Ishikawa (cell line): ENCODE results near the gene TMEM11.

ENCODE experiments used
- CEBPB ChIP-seq: IDR thresholded peaks from 2 replicates; pipeline ENCODE4 v1.6.1; 2012
- CREB1 ChIP-seq: IDR thresholded peaks from 2 replicates; pipeline ENCODE4 v1.6.1; 2012; ENCODE audit warnings: low read depth
- EGR1 ChIP-seq: IDR thresholded peaks from 2 replicates; pipeline ENCODE4 v1.6.1; 2012
- EP300 ChIP-seq: IDR thresholded peaks from 2 replicates; pipeline ENCODE4 v1.6.1; 2012; ENCODE audit warnings: borderline replicate concordance
- FOXM1 ChIP-seq: IDR thresholded peaks from 2 replicates; pipeline ENCODE4 v1.6.1; 2012; ENCODE audit warnings: low read depth, borderline replicate concordance
- MAX ChIP-seq: IDR thresholded peaks from 2 replicates; pipeline ENCODE4 v1.6.1; 2012
- NFIC ChIP-seq: IDR thresholded peaks from 2 replicates; pipeline ENCODE4 v1.6.1; 2012
- RAD21 ChIP-seq: IDR thresholded peaks from 2 replicates; pipeline ENCODE4 v1.6.1; 2012; ENCODE audit warnings: low read depth
- REST ChIP-seq: IDR thresholded peaks from 2 replicates; pipeline ENCODE4 v1.6.1; 2012; ENCODE audit warnings: low read depth, mild to moderate bottlenecking
- TAF1 ChIP-seq: IDR thresholded peaks from 2 replicates; pipeline ENCODE4 v1.6.1; 2012; ENCODE audit warnings: low read depth, mild to moderate bottlenecking
- TCF12 ChIP-seq: IDR thresholded peaks from 2 replicates; pipeline ENCODE4 v1.6.1; 2012; ENCODE audit warnings: low read depth
- TEAD4 ChIP-seq: IDR thresholded peaks from 2 replicates; pipeline ENCODE4 v1.6.1; 2012
- USF1 ChIP-seq: IDR thresholded peaks from 2 replicates; pipeline ENCODE4 v1.6.1; 2012
- YY1 ChIP-seq: IDR thresholded peaks from 2 replicates; pipeline ENCODE4 v1.6.1; 2012; ENCODE audit warnings: low read depth
- ZBTB7A ChIP-seq: IDR thresholded peaks from 2 replicates; pipeline ENCODE4 v1.6.1; 2012; ENCODE audit warnings: low read depth

TMEM11 gene

GRCh38 chr17:21245639-21246084, 31.7 kb upstream of the TMEM11 start:
- no peak for TF ChIP-seq FOXM1
- no peak for TF ChIP-seq EP300
- TF ChIP-seq RAD21 = no peak
- TF ChIP-seq ZBTB7A = no peak
- TF ChIP-seq TCF12 = no peak
- no peak for TF ChIP-seq MAX
- no peak for TF ChIP-seq USF1
- TF ChIP-seq CREB1 = no peak
- TF ChIP-seq TAF1 = no peak

GRCh38 chr17:21243516-21244303, 29.7 kb upstream of the TMEM11 start:
- no peak for TF ChIP-seq TAF1

- TF ChIP-seq FOXM1 (no peak), ZBTB7A (no peak), RAD21 (no peak), CREB1 (no peak), EP300 (no peak), TEAD4 (no peak)
Observed at GRCh38 chr17:21242780-21243515, 29.0 kb upstream of the TMEM11 start.

- TF ChIP-seq USF1 (no peak), TAF1 (no peak), EGR1 (no peak), TCF12 (no peak), RAD21 (no peak), YY1 (no peak), NFIC (no peak), REST (no peak), CEBPB (no peak), CREB1 (no peak), MAX (no peak), FOXM1 (no peak), EP300 (no peak), ZBTB7A (no peak), TEAD4 (no peak)
Observed at GRCh38 chr17:21242026-21242697, 28.2 kb upstream of the TMEM11 start.

- no peak for TF ChIP-seq TCF12
- TF ChIP-seq YY1 = no peak
- no peak for TF ChIP-seq NFIC
- no peak for TF ChIP-seq USF1
- TF ChIP-seq RAD21 = no peak
- no peak for TF ChIP-seq REST
- TF ChIP-seq CREB1 = no peak
- TF ChIP-seq FOXM1 = no peak
Observed at GRCh38 chr17:21241564-21241963, 27.6 kb upstream of the TMEM11 start.
